B cell (primary cell): ENCODE data around the gene CEBPB.

Experiments
- EZH2 ChIP-seq: IDR thresholded peaks from 2 replicates; pipeline ENCODE4 v1.6.1; 2012; ENCODE audit warnings: borderline replicate concordance, low read depth, mild to moderate bottlenecking, moderate library complexity, low read length; ENCODE audit not compliant: insufficient read depth, poor library complexity, severe bottlenecking
- TF ChIP-seq, protein P1 (sequence below): fragments of 200-600 bp; IDR thresholded peaks from one replicate; pipeline ENCODE4 v1.8.0; 2022; ENCODE audit warnings: antibody characterized with exemption, mild to moderate bottlenecking

DNA sequence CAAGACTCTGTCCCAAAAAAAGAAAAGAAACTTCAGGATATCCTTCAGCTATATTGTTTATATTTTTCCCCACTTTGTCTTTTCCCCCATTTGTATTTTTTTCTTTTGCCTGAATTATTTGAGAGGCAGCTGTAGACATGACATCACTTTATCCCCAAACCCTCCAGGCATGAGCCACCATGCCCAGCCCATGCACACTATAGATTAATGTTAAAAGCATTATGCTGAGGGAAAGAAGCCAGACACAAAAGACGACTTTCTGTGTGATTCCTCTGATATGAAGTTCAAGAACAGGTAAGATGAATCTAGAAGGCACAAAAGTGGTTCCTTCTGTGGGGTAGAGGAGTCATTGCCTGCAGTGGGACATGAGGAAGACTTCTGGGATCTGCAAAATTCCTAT, 16.4 kb downstream of the CEBPB start:
- TF ChIP-seq, protein P1, sequence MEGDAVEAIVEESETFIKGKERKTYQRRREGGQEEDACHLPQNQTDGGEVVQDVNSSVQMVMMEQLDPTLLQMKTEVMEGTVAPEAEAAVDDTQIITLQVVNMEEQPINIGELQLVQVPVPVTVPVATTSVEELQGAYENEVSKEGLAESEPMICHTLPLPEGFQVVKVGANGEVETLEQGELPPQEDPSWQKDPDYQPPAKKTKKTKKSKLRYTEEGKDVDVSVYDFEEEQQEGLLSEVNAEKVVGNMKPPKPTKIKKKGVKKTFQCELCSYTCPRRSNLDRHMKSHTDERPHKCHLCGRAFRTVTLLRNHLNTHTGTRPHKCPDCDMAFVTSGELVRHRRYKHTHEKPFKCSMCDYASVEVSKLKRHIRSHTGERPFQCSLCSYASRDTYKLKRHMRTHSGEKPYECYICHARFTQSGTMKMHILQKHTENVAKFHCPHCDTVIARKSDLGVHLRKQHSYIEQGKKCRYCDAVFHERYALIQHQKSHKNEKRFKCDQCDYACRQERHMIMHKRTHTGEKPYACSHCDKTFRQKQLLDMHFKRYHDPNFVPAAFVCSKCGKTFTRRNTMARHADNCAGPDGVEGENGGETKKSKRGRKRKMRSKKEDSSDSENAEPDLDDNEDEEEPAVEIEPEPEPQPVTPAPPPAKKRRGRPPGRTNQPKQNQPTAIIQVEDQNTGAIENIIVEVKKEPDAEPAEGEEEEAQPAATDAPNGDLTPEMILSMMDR = no peak
- no peak for TF ChIP-seq EZH2
